Measurements from ENCODE around the gene RYR1. TPM values are rescaled to one million over a fixed set of nuclear protein-coding genes. Genes with fewer than 3 reads are reported as not detected.

The RYR1 gene
- total and polyA plus RNA-seq, 8 donors, result 1.5 to 5.8 (median 3.6) TPM

DNA sequence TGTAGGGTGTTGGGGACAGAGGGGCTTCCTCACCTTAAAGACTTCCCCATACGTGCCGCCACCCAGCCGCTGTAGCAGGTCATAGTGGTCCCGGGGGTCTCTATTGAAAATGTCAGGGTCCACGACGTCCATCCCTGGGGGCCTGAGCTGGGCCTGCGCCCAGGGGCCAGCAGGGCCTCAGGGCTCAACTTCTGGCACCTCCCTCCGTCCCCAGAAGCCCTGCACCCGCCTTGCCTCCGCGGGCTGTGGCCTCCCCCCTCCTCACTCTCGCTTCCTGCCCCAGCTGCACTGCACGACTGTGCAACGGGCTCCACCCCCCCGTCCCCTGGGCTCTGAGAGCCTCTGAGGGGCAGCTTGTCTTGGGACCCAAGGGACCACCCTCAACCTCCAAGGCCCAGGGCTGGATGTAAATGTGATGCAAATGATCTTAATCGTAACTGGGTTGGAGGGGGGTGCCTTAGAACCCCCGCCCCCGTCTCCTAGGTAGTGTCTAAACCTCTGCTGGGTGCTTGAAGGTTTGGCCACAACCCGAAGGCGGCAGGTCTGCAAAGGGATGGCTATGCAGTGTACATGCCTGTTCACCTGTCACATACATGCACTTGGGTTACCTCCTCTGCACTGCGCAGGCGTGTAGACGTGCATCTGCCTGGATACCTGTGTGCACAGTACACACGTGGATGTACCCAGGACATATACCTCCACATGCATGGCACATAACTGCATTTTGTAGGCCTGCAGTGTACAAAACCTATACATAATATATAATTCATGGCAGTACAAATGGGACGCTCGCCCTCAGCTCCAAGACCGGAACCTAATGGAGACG is 184.5 kb downstream of the RYR1 start, which contains the start of gene MAP4K1:
MAP4K1 (minus strand) TSS at position 190 of the 826 bp plus-strand sequence; CDS start at position 132, 58 bp downstream.
- Histone ChIP-seq H3K4me1 (peaks cover 9 to 28% of the 10 kb centered on the region in 2 donors), H3K27me3 (no peaks in the 10 kb centered on the region), H3K9me3 (no peaks in the 10 kb centered on the region), H3K27ac (peak within 1 kb of the TSS; percentile 56 to 84), H3K4me3 (peak within 1 kb of the TSS; percentile 75 to 90), H3K36me3 (peaks cover 0 to 28% of the 10 kb centered on the region in 2 donors)
- peak; percentile 51 for ATAC-seq
- intact Hi-C loops (cut with DNase I), result loop anchor here in 1 of 2 donors (10.0 kb wide), 1 partner anchor 213 kb away; the partner anchor contains the start of gene FAM98C
- peak in 3 of 4 donors; percentile 19 to 86 (median 67) for DNase-seq
- TF ChIP-seq, protein P1, sequence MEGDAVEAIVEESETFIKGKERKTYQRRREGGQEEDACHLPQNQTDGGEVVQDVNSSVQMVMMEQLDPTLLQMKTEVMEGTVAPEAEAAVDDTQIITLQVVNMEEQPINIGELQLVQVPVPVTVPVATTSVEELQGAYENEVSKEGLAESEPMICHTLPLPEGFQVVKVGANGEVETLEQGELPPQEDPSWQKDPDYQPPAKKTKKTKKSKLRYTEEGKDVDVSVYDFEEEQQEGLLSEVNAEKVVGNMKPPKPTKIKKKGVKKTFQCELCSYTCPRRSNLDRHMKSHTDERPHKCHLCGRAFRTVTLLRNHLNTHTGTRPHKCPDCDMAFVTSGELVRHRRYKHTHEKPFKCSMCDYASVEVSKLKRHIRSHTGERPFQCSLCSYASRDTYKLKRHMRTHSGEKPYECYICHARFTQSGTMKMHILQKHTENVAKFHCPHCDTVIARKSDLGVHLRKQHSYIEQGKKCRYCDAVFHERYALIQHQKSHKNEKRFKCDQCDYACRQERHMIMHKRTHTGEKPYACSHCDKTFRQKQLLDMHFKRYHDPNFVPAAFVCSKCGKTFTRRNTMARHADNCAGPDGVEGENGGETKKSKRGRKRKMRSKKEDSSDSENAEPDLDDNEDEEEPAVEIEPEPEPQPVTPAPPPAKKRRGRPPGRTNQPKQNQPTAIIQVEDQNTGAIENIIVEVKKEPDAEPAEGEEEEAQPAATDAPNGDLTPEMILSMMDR (IDR thresholded peaks at IDR 0.05), result no peak

DNA sequence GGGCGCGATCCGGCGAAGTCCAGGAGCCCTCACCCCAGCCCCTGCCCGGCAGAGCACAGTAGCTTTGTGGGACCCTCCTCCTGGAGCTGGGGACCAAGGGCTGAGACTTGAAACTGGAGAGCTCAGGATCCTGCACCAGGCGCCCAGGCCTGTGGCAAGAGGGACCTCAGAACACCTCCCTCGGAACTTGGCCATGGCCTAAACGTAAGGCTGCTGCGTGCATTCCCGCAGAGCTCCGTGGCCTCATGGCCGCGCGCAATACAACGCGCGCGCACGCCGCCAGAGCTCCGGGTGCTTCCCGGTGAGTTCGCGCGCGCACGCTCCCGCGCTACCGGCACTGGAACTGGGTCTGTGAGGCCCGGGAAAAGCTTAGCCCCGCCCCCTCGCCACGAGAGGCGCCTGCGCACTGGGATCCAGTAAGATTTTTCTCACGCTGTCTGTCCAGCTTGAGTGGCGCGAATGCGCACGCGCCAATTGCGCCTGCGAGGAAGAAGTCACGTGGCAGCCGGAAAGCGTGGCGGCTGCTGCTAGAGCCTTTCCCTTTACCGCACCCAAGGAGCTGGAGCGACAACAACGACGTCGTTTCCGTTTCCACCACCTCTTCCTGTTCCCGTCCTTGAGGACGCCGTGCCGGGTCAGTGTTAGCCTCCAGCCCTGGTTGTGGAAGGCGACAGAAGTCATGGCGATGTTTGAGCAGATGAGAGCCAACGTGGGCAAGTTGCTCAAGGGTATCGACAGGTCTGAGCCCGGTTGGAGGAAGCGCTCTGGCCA is 185.3 kb downstream of the RYR1 start, which contains the start of gene EIF3K:
EIF3K (plus strand) TSS at position 599 of the 771 bp plus-strand sequence; CDS start at position 680, 81 bp downstream.
- intact Hi-C loops (cut with DNase I), result loop anchor here in 1 of 2 donors (10.0 kb wide), 1 partner anchor 214 kb away; the partner anchor contains the start of gene FAM98C
- TF ChIP-seq, protein P1 (IDR thresholded peaks at IDR 0.05), result peak in 1 of 2 donors; percentile 7
- peak; percentile 95 for ATAC-seq
- H3K9me3 ChIP-seq, result no peaks in the 10 kb centered on the region
- H3K36me3 ChIP-seq, result peaks cover 0 to 36% of the 10 kb centered on the region in 2 donors
- peak within 1 kb of the TSS; percentile 56 to 84 for H3K27ac ChIP-seq
- H3K27me3 ChIP-seq, result no peaks in the 10 kb centered on the region
- peaks cover 9 to 28% of the 10 kb centered on the region in 2 donors for H3K4me1 ChIP-seq
- peak within 1 kb of the TSS; percentile 75 to 90 for H3K4me3 ChIP-seq
- peak; percentile 99 to 100 (median 100) for DNase-seq

DNA sequence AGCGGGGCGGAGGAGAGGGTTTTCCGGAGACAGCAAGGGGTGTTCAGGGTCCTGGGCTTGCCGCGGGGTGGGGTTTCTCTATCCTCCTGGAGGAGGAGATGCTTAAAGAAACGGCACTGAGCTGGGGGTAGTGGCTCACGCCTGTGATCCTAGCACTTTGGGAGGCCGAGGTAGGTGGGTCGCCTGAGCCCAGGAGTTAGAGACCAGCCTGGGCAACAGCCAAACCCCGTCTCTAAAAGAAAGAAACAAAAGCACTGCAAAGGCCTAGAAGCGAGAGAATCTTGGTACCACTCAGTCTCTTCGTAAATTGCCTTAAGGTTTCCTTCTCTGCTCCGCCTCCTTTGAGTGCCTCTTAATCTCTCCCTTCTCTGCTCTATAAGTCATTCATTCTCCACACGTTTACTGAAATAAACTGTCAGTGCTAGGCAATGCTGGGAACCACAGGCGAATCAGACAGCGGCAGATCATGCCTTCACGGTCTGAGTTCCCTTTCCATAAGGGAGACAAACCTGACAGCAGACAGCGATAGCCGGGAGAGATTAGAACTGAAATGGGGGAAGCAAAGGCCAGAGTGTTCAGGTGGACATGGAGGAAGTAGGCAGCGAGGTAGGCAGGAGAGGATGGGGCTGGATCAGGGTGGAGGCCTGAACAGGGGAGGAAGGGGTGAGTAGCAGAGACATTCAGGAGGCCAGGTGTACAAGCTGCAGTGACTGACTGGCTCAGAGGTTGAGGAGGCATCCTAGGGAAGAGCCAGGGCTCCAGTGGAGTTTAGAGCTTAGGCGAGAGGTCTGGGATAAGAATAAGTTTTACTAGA is 186.1 kb downstream of the RYR1 start:
- H3K9me3 ChIP-seq, result no peaks in the 10 kb centered on the region
- peaks cover 9 to 28% of the 10 kb centered on the region in 2 donors for H3K4me1 ChIP-seq
- TF ChIP-seq, protein P1 (IDR thresholded peaks at IDR 0.05), result peak in 1 of 2 donors; percentile 5
- DNase-seq (no peak), ATAC-seq (no peak)
- H3K4me3 ChIP-seq, result peak overlapping the region; percentile 75 to 90
- H3K36me3 ChIP-seq, result peaks cover 0 to 44% of the 10 kb centered on the region in 2 donors
- intact Hi-C loops (cut with DNase I), result loop anchor here in 1 of 2 donors (10.0 kb wide), 1 partner anchor 215 kb away; the partner anchor contains the start of gene FAM98C
- H3K27ac ChIP-seq, result peak overlapping the region; percentile 47 to 84
- H3K27me3 ChIP-seq, result no peaks in the 10 kb centered on the region

DNA sequence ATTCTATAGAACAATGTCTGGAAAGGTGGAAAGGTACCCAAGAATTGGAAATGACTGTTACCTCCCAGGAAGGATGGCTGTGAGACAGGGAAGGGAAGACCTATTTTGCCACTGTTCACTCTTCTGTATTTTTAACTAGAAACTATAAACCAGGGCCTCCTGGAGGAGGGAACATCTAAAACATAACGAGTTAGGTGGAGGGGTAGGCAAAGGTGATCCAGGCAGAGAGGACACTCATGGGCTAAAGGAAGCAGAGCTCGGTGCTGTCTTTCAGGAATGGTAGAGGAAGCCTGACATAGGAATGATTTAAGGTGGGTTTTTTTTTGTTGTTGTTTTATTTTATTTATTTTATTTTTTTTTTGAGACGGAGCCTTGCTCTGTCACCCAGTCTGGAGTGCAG is 191.3 kb downstream of the RYR1 start:
- no peak for ATAC-seq
- H3K27ac ChIP-seq, result no peak overlapping the region
- TF ChIP-seq, protein P1 (IDR thresholded peaks at IDR 0.05), result no peak
- intact Hi-C loops (cut with DNase I), result no loop called here
- H3K4me1 ChIP-seq, result peaks cover 4 to 11% of the 10 kb centered on the region in 2 donors
- DNase-seq, result no peak
- H3K9me3 ChIP-seq, result no peaks in the 10 kb centered on the region
- no peaks in the 10 kb centered on the region for H3K27me3 ChIP-seq
- H3K36me3 ChIP-seq, result peaks cover 0 to 97% of the 10 kb centered on the region in 2 donors
- no peak overlapping the region for H3K4me3 ChIP-seq

All from left lung (tissue), 10 donors.